A549 treated with dexamethasone at 1 μM for 4 hours (cell line): ENCODE data around the gene CKM. TPM values are rescaled to one million over a fixed set of nuclear protein-coding genes. Genes with fewer than 3 reads are reported as not detected.

Experiments
- total RNA-seq: library from RNA; stranded (reverse); fragments of 200-300 nt; extraction: Qiagen RNA extraction; gene quantifications from 5 replicates; pipeline ENCODE4 v1.2.3, GENCODE V29; 2022

The CKM gene
- total RNA-seq, result 0.08 to 0.09 TPM in 2 of 5 replicates, not detected in the others

DNA sequence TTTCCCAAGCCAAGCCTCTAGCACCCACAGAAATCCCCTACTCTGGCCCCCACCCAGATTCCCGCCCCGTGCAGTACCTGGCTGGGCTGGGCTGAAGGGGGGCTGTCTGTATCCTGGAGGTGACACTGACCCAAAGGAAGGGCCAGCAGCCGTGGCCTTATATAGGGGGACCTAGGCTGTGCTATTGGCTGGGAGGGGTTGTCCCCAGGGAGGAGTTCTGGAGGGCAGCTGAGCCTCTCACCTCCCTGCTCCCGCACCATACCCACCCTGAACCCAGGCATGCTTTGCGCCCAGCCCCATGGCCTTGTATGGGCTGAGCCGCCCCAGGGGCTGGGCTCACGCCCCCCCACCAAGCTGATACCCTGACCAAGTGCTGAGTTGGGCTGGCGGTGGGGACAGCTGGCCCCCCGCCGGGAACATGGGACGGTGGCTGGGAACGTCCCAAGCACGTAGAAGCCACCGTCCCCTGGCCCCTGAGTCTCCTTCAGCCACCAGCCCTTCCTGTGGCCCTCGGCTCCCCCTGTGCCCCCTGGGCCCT, at the start of gene CKM:
Gene CKM (minus strand): TSS at position 132 of the 538 bp plus-strand sequence. CDS start 3,162 bp downstream, outside the sequence.

DNA sequence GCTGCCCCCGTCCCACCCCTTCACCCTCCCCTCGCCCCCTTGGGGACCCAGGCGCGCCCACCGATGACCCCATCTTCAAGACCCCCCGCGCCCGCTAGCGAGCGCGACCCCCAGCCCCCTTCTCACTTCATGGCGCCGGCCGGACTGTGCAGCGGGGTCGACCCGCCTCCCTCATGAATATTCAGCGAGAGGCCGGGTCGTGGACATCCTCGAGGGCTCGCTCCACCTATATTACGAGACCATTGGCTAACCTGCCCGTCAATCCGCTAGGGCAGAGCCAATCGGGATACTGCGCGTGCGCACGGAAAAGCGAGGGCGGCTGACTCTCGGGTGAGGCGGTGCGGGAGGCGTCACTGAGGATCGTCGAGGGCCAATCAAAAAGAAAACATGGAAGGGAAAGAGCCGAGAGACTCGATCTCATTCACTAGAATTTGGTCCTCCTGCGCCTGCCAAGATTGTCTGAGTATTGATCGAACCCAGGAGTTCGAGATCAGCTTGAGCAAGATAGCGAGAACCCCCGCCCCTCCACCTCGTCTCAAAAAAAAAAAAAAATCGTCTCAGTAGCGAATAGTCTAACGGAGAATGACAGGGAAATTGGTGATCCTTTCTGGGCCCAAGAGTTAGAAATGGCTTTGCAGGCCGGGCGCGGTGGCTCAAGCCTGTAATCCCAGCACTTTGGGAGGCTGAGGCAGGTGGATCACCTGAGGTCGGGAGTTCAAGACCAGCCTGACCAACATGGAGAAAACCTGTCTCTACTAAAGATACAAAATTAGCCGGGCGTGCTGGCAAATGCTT, 47.9 kb upstream of the CKM start, which contains the start of gene ERCC2:
Gene ERCC2 (minus strand): TSS at position 164 of the 795 bp plus-strand sequence. CDS start 33 bp downstream, at position 131.

DNA sequence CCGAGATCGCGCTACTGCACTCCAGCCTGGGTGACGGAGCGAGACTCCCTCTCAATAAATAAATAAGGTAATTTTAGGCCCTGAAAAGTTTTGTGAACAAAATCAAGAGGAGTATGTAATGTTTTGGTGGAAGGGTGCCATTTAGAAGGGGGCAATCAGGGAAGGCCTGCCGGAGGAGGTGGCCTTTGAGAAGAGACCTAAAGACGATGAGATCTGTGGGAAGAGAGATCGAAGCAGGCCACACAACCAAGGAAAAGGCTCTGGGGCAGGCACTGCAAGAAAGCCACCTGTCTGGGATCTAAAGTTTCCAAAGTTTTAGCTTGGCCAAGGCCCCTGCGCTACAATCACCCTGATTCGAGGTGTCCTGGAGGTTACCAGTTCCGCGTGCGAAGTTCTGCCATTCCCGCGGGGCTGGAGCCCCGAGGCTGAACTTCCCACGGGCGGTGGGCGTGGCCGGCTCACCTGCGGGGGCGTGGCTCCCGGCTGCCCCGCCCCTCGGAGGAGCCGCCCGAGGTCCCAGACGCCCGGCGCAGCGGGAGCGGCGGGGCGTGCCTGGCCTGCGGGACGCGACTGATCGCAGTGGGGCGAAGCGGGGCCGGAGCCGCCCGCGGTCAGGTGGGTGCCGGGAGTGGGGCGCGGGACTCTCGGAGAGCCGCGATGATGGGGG, 17.7 kb upstream of the CKM start, which contains the start of gene KLC3:
Gene KLC3 (plus strand): TSS at position 519 of the 667 bp plus-strand sequence. CDS start 4,792 bp downstream, outside the sequence.

Other genes with a start within 250 kb of the CKM start
- 11.5 to 21.3 TPM (median 18.6 TPM) in 5 replicates for gene ZNF296, start 246.4 kb downstream of the CKM start, total RNA-seq
- 81.0 to 104 TPM (median 81.9 TPM) in 5 replicates for gene GEMIN7, start 243.6 kb downstream of the CKM start, total RNA-seq
- 27.7 to 43.9 TPM (median 36.7 TPM) in 5 replicates for gene PPP1R37, start 229.7 kb downstream of the CKM start, total RNA-seq
- 0.56 to 1.1 TPM (median 0.95 TPM) in 5 replicates for gene NKPD1, start 161.9 kb downstream of the CKM start, total RNA-seq
- gene TRAPPC6A, start 144.6 kb downstream of the CKM start, total RNA-seq, result 37.4 to 41.2 TPM (median 39.7 TPM) in 5 replicates
- gene BLOC1S3, start 144.1 kb downstream of the CKM start, total RNA-seq, result 28.9 to 38.4 TPM (median 36.0 TPM) in 5 replicates
- gene EXOC3L2, start 77.5 kb downstream of the CKM start, total RNA-seq, result 0.89 to 2.7 TPM (median 1.8 TPM) in 5 replicates
- gene MARK4, start 71.6 kb downstream of the CKM start, total RNA-seq, result 8.6 to 11.7 TPM (median 9.8 TPM) in 5 replicates
- gene KLC3, start 17.9 kb upstream of the CKM start, total RNA-seq, result 0.62 to 1.3 TPM (median 1.1 TPM) in 5 replicates
- gene ERCC2, start 47.7 kb upstream of the CKM start, total RNA-seq, result 9.5 to 13.9 TPM (median 12.7 TPM) in 5 replicates
- gene PPP1R13L, start 82.2 kb upstream of the CKM start, total RNA-seq, result 32.4 to 52.2 TPM (median 43.0 TPM) in 5 replicates
- gene POLR1G, start 83.8 kb upstream of the CKM start, total RNA-seq, result 41.3 to 57.6 TPM (median 55.5 TPM) in 5 replicates
- 149 to 178 TPM (median 171 TPM) in 5 replicates for gene ERCC1, start 101.0 kb upstream of the CKM start, total RNA-seq
- 8.6 to 13.4 TPM (median 11.1 TPM) in 5 replicates for gene FOSB, start 145.1 kb upstream of the CKM start, total RNA-seq
- 10.8 to 17.9 TPM (median 13.1 TPM) in 5 replicates for gene RTN2, start 174.2 kb upstream of the CKM start, total RNA-seq
- 6.0 to 7.2 TPM (median 6.8 TPM) in 5 replicates for gene PPM1N, start 175.6 kb upstream of the CKM start, total RNA-seq
- gene VASP, start 184.6 kb upstream of the CKM start, total RNA-seq, result 226 to 268 TPM (median 254 TPM) in 5 replicates